Heart left ventricle (tissue), 13 donors: ENCODE measurements around the gene AMPD3.

Experiments used
- CTCF ChIP-seq, 12 donors: fragments of 200-600 bp; sonication (generic) in 4 of 12; IDR thresholded peaks; one replicate each; pipeline versions ENCODE4 v1.5.0 to v1.8.0; 2018 to 2022; ENCODE audit warnings: antibody characterized with exemption in 12 of 12, mild to moderate bottlenecking in 5 of 12
- POLR2A ChIP-seq, 2 donors: fragments of 450-650 bp; IDR thresholded peaks; one replicate each; pipeline ENCODE4 v1.6.1; 2017; ENCODE audit warnings: antibody characterized with exemption in 2 of 2, mild to moderate bottlenecking in 2 of 2, moderate library complexity in 2 of 2
- donor health status: ischemic (EF 13 %, LVEDD 7.1; RV severe dilation, severe dysfunction).
- donor health status: DM: no; HTN: yes; CAD: no.
- donor health status: DM: no; HTN: no; CAD: no.
- donor health status: ischemic (EF 25% LVEDD 6.9; RV normal size, moderate dysfunction).
- donor health status: ischemic (EF 25% LVEDD 5.7; RV mildly dilated, moderate dysfunction).
- donor health status: ischemic (EF 35%, LVEDD 5.7; RV mildly dilated, moderate dysfunction).
- donor health status: nonischemic (EF 11% LVEDD 7.7; RV severe dilation, severe dysfunction).
- donor health status: DM: yes; HTN: yes; CAD: no.
- donor health status: PGD.
- donor health status: ischemic (EF 29% LVEDD 5.4; RV normal size, mild dysfunction).
- donor health status: nonischemic (EF 23%, LVEDD 6.1; RV moderate dilation, normal function).

DNA sequence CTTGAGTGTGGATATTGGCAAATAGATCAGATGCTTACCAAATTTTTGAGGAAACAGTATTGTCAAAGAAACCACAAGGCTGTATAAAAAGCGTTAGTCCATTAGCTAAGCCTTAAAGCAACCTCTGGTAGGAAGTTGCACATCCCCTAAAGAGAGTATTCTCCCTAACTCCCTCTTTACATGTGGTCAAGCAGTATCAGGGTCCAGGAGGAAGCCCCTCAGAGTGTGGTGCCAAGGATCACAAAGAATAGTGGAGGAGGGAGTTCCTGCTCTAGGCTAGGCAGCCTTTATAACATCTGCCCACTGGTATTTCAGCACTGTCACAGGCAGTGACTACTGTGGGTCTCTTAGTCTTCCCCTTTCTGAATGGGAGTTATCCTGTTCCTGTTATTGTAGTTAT is 18.8 kb upstream of the AMPD3 start:
- TF ChIP-seq CTCF (IDR thresholded peaks at IDR 0.05) (no peak), POLR2A (IDR thresholded peaks at IDR 0.05) (no peak)
